Adrenal gland (tissue), 12 donors: Measurements from ENCODE around the gene SAFB. TPM values are rescaled to one million over a fixed set of nuclear protein-coding genes. Genes with fewer than 3 reads are reported as not detected.
"Not testable (repeated sequence)": the region's sequence is repeated elsewhere in the genome, so short reads cannot be mapped to it uniquely, and the experiment has no call there.

Experiments used
- DNase-seq, 7 donors: peaks; one replicate each; pipeline ENCODE4 v3.0.0-alpha.2; 2019 to 2020
- H3K27ac ChIP-seq, 5 donors: fragments of 200-600 bp; sonication (generic) in 4 of 5; 1 replicate in 3 of 5; 2 replicates in 2 of 5; pipeline versions ENCODE4 v1.5.1 to v1.8.0; 2016 to 2020; ENCODE audit warnings: mild to moderate bottlenecking in 1 of 5
- H3K27me3 ChIP-seq: fragments of 200-600 bp; 2 replicates; pipeline ENCODE4 v1.8.0; 2021
- H3K36me3 ChIP-seq, 2 donors: fragments of 200-600 bp; replicated peaks in 1 of 2; 1 replicate in 1 of 2; 2 replicates in 1 of 2; pipeline versions ENCODE4 v1.5.1 to v1.8.0; 2018 to 2022
- H3K4me1 ChIP-seq, 2 donors: fragments of 200-600 bp; replicated peaks in 1 of 2; 1 replicate in 1 of 2; 2 replicates in 1 of 2; pipeline versions ENCODE4 v1.5.1 to v1.8.0; 2018 to 2021
- H3K4me3 ChIP-seq, 4 donors: fragments of 200-600 bp; sonication (generic) in 3 of 4; one replicate each; pipeline ENCODE4 v1.5.1; 2016 to 2018
- H3K9me3 ChIP-seq, 3 donors: fragments of 200-600 bp; sonication (generic) in 1 of 3; replicated peaks in 1 of 3; 1 replicate in 2 of 3; 2 replicates in 1 of 3; pipeline versions ENCODE4 v1.5.1 to v1.8.0; 2016 to 2021
- CTCF ChIP-seq, 6 experiments: fragments of 450-650 bp in 4 of 6; fragments of 200-600 bp in 2 of 6; sonication (generic) in 1 of 6; IDR thresholded peaks; 1 replicate in 5 of 6; 2 replicates in 1 of 6; pipeline versions ENCODE4 v1.5.1 to v1.8.0; 2016 to 2021; ENCODE audit warnings: antibody characterized with exemption in 6 of 6, mild to moderate bottlenecking in 2 of 6, moderate library complexity in 1 of 6
- POLR2A ChIP-seq, 2 donors: fragments of 450-650 bp; IDR thresholded peaks; one replicate each; pipeline ENCODE4 v1.6.1; 2017; ENCODE audit warnings: antibody characterized with exemption in 2 of 2, mild to moderate bottlenecking in 2 of 2, moderate library complexity in 1 of 2
- WGBS, 4 donors: extraction: QIAGEN DNeasy Blood & Tissue Kit in 2 of 4; methylation state at CpG; one replicate each; pipeline versions ENCODE4 v1.1.5 to v1.1.7; 2013 to 2017; 5-methylcytosine and 5-hydroxymethylcytosine counted together
- intact Hi-C, 2 donors: fragments of 100-400 bp; cut with DNase I; formaldehyde crosslinking; loops; one replicate each; pipeline versions ENCODE4 v1.14.1 to v1.15.0; 2022 to 2023
- polyA plus RNA-seq, 3 donors: library from polyadenylated mRNA; stranded (reverse); fragments of 200-250 nt in 2 of 3; fragments of 350-450 nt in 1 of 3; fragmentation: Illumina TruSeq in 1 of 3; extraction: RNeasy Lipid Tissue Mini Kit (QIAGEN cat#74804) in 1 of 3; gene quantifications; one replicate each; pipeline ENCODE4 v1.2.3, GENCODE V29; 2013 to 2014
- total RNA-seq, 9 donors: library from RNA; depleted of rRNA in 4 of 9; stranded (reverse); fragments of >200 nt in 4 of 9; fragments of 120-200 nt in 1 of 9; fragmentation: NEBNext Ultra II Directional in 1 of 9; extraction: Animal tissue kit (Norgen Biotek cat#: 25700) in 1 of 9; gene quantifications; one replicate each; pipeline versions ENCODE4 v1.1.0 to v1.2.4, GENCODE V29; 2013 to 2023
- donor health status: healthy with polysubstance abuse.
- donor health status: Bipolar disorder and iron deficiency.
- donor health status: DM: yes; HTN: yes; CAD: no.
- donor health status: DM: no; HTN: no; CAD: no.
- donor health status: DM: no; HTN: no; CAD: no.
- donor health status: DM: yes; HTN: yes; CAD: no.

Gene SAFB
- total and polyA plus RNA-seq, 12 donors = 38.4 to 125 (median 55.5) TPM

GRCh38 chr19:5607318-5608275, 15.3 kb upstream of the SAFB start:
- Histone ChIP-seq H3K4me3 (no peak overlapping the region), H3K27me3 (no peaks in the 10 kb centered on the region), H3K4me1 (peaks cover 0 to 9% of the 10 kb centered on the region in 2 donors), H3K27ac (no peak overlapping the region), H3K36me3 (peaks cover 0 to 92% of the 10 kb centered on the region in 2 donors), H3K9me3 (no peaks in the 10 kb centered on the region)
- WGBS, 4 donors = 89 to 94% (median 93%) methylated on average over 16 of the region's 16 CpGs
- intact Hi-C loops = no loop called here
- TF ChIP-seq POLR2A (IDR thresholded peaks at IDR 0.05) = no peak
- TF ChIP-seq CTCF (IDR thresholded peaks at IDR 0.05) = no peak
- no peak for DNase-seq

- Histone ChIP-seq H3K9me3 (no peaks in the 10 kb centered on the region), H3K27ac (no peak overlapping the region), H3K4me3 (no peak overlapping the region), H3K4me1 (peaks cover 0 to 5% of the 10 kb centered on the region in 2 donors), H3K36me3 (peaks cover 0 to 92% of the 10 kb centered on the region in 2 donors), H3K27me3 (no peaks in the 10 kb centered on the region)
- 88 to 93% (median 93%) methylated on average over 10 of the region's 10 CpGs for WGBS, 4 donors
- no peak for DNase-seq
- TF ChIP-seq CTCF (IDR thresholded peaks at IDR 0.05) (no peak), POLR2A (IDR thresholded peaks at IDR 0.05) (no peak)
- intact Hi-C loops = no loop called here
These were observed 14.6 kb upstream of the SAFB start for GRCh38 chr19:5608291-5608690.

GRCh38 chr19:5608766-5609165, 14.1 kb upstream of the SAFB start:
- H3K4me3 ChIP-seq, H3K27ac ChIP-seq, intact Hi-C loops, H3K27me3 ChIP-seq, H3K9me3 ChIP-seq, H3K4me1 ChIP-seq: not testable (repeated sequence)
- peak in 1 of 7 donors; percentile 10 for DNase-seq
- WGBS, 4 donors = 87 to 97% (median 94%) methylated on average over 9 of the region's 9 CpGs
- peaks cover 0 to 92% of the 10 kb centered on the region in 2 donors for H3K36me3 ChIP-seq

GRCh38 chr19:5609881-5610448, 12.9 kb upstream of the SAFB start:
- H3K36me3 ChIP-seq = peaks cover 0 to 92% of the 10 kb centered on the region in 2 donors
- TF ChIP-seq CTCF (IDR thresholded peaks at IDR 0.05) = no peak
- no peak for TF ChIP-seq POLR2A (IDR thresholded peaks at IDR 0.05)
- WGBS, 4 donors = 92 to 95% (median 93%) methylated on average over 16 of the region's 16 CpGs
- intact Hi-C loops = loop anchor here in 1 of 2 donors (10.0 kb wide), 1 partner anchor 55 kb away; no protein-coding TSS in a partner anchor
- no peak overlapping the region for H3K4me3 ChIP-seq
- H3K4me1 ChIP-seq = no peaks in the 10 kb centered on the region
- H3K9me3 ChIP-seq = no peaks in the 10 kb centered on the region
- no peak for DNase-seq
- no peak overlapping the region for H3K27ac ChIP-seq
- no peaks in the 10 kb centered on the region for H3K27me3 ChIP-seq
